H9 (cell line): ENCODE results near the gene ERF. TPM values are rescaled to one million over a fixed set of nuclear protein-coding genes. Genes with fewer than 3 reads are reported as not detected.

Experiments used
- DNase-seq: peaks from one replicate; pipeline ENCODE4 v3.0.0-alpha.2; 2017
- H2AFZ ChIP-seq: one replicate; pipeline ENCODE4 v1.6.1; 2013; ENCODE audit warnings: mild to moderate bottlenecking, low read length, control low read depth, moderate library complexity
- H2AK5ac ChIP-seq: 2 replicates; pipeline ENCODE4 v1.6.1; 2013; ENCODE audit warnings: low read length, control low read depth, mixed read lengths; ENCODE audit not compliant: insufficient read length
- H2BK120ac ChIP-seq: one replicate; pipeline ENCODE4 v1.6.1; 2013; ENCODE audit warnings: low read depth, mild to moderate bottlenecking, low read length, control low read depth, inconsistent platforms; ENCODE audit not compliant: poor library complexity, severe bottlenecking
- H2BK12ac ChIP-seq: 2 replicates; pipeline ENCODE4 v1.6.1; 2013; ENCODE audit warnings: low read length, control low read depth, mixed read lengths, low read depth; ENCODE audit not compliant: insufficient read length
- H2BK15ac ChIP-seq: 2 replicates; pipeline ENCODE4 v1.6.1; 2013; ENCODE audit warnings: low read depth, low read length, control low read depth
- H2BK20ac ChIP-seq: one replicate; pipeline ENCODE4 v1.6.1; 2013; ENCODE audit warnings: low read depth, mild to moderate bottlenecking, low read length, control low read depth, inconsistent platforms; ENCODE audit not compliant: poor library complexity, severe bottlenecking
- H2BK5ac ChIP-seq: 2 replicates; pipeline ENCODE4 v1.6.1; 2013; ENCODE audit warnings: low read length, control low read depth, mixed read lengths; ENCODE audit not compliant: insufficient read length
- H3K14ac ChIP-seq: 2 replicates; pipeline ENCODE4 v1.6.1; 2013; ENCODE audit warnings: low read length, control low read depth; ENCODE audit not compliant: insufficient read depth
- H3K18ac ChIP-seq: 2 replicates; pipeline ENCODE4 v1.6.1; 2013; ENCODE audit warnings: low read depth, mild to moderate bottlenecking, mixed read lengths, low read length, control low read depth; ENCODE audit not compliant: insufficient read length
- H3K23ac ChIP-seq: 2 replicates; pipeline ENCODE4 v1.6.1; 2013; ENCODE audit warnings: low read length, control low read depth, mixed read lengths, low read depth; ENCODE audit not compliant: insufficient read length
- H3K23me2 ChIP-seq: 2 replicates; pipeline ENCODE4 v1.6.1; 2013; ENCODE audit warnings: low read depth, mild to moderate bottlenecking, mixed read lengths, low read length, control low read depth; ENCODE audit not compliant: insufficient read length, poor library complexity, severe bottlenecking
- H3K27ac ChIP-seq: 2 replicates; pipeline ENCODE4 v1.5.1; 2013; ENCODE audit warnings: low read length, control low read depth, mixed read lengths, low read depth; ENCODE audit not compliant: insufficient read length
- H3K27me3 ChIP-seq: 2 replicates; pipeline ENCODE4 v1.6.1; 2013; ENCODE audit warnings: low read length, control low read depth, inconsistent platforms; ENCODE audit not compliant: insufficient read depth
- H3K4ac ChIP-seq: 2 replicates; pipeline ENCODE4 v1.6.1; 2013; ENCODE audit warnings: low read depth, mild to moderate bottlenecking, control low read depth, inconsistent platforms, low read length, moderate library complexity
- H3K4me1 ChIP-seq: 2 replicates; pipeline ENCODE4 v1.6.1; 2013; ENCODE audit warnings: low read length, control low read depth, inconsistent platforms; ENCODE audit not compliant: insufficient read depth
- H3K4me2 ChIP-seq: 2 replicates; pipeline ENCODE4 v1.6.1; 2013; ENCODE audit warnings: low read length, control low read depth, mixed read lengths; ENCODE audit not compliant: insufficient read length, insufficient read depth
- H3K56ac ChIP-seq: 2 replicates; pipeline ENCODE4 v1.6.1; 2013; ENCODE audit warnings: low read depth, mild to moderate bottlenecking, mixed read lengths, low read length, control low read depth; ENCODE audit not compliant: insufficient read length
- H3K79me1 ChIP-seq: 2 replicates; pipeline ENCODE4 v1.6.1; 2013; ENCODE audit warnings: low read depth, mild to moderate bottlenecking, moderate library complexity, low read length, control low read depth, inconsistent platforms; ENCODE audit not compliant: insufficient read depth, poor library complexity, severe bottlenecking
- H3K79me2 ChIP-seq: 2 replicates; pipeline ENCODE4 v1.6.1; 2013; ENCODE audit warnings: low read length, control low read depth, inconsistent platforms; ENCODE audit not compliant: insufficient read depth
- H3K9ac ChIP-seq: 2 replicates; pipeline ENCODE4 v1.6.1; 2013; ENCODE audit warnings: low read length, control low read depth, mixed read lengths; ENCODE audit not compliant: insufficient read length; ENCODE audit errors: extremely low read depth
- H3K9me3 ChIP-seq: one replicate; pipeline ENCODE4 v1.6.1; 2013; ENCODE audit warnings: low read depth, low read length, inconsistent platforms; ENCODE audit not compliant: control insufficient read depth
- H3T11ph ChIP-seq: one replicate; pipeline ENCODE4 v1.6.1; 2013; ENCODE audit warnings: mild to moderate bottlenecking, low read length, control low read depth, inconsistent platforms
- H4K20me1 ChIP-seq: one replicate; pipeline ENCODE4 v1.6.1; 2013; ENCODE audit not compliant: control insufficient read depth, insufficient read length, insufficient read depth
- H4K5ac ChIP-seq: 2 replicates; pipeline ENCODE4 v1.6.1; 2013; ENCODE audit warnings: low read depth, mild to moderate bottlenecking, mixed read lengths, low read length, control low read depth; ENCODE audit not compliant: insufficient read length
- H4K8ac ChIP-seq: replicated peaks from 2 replicates; pipeline ENCODE4 v1.6.1; 2013; ENCODE audit warnings: low read length, control low read depth, mixed read lengths, low read depth; ENCODE audit not compliant: insufficient read length
- H4K91ac ChIP-seq: 2 replicates; pipeline ENCODE4 v1.6.1; 2013; ENCODE audit warnings: low read depth, mild to moderate bottlenecking, moderate library complexity, mixed read lengths, low read length, control low read depth; ENCODE audit not compliant: insufficient read length
- H3K27ac Mint-ChIP-seq, 3 experiments: 2 replicates in 2 of 3; 3 replicates in 1 of 3; pipeline ENCODE4 v1.8.0; 2020 to 2021; ENCODE audit warnings: mixed read lengths in 3 of 3, mild to moderate bottlenecking in 1 of 3, moderate library complexity in 1 of 3
- H3K27me3 Mint-ChIP-seq: 2 replicates; pipeline ENCODE4 v1.8.0; 2021; ENCODE audit warnings: low read depth, mild to moderate bottlenecking, moderate library complexity, mixed read lengths
- H3K36me3 Mint-ChIP-seq, 3 experiments: 2 replicates in 2 of 3; 3 replicates in 1 of 3; pipeline ENCODE4 v1.8.0; 2020 to 2021; ENCODE audit warnings: low read depth in 3 of 3, mixed read lengths in 3 of 3; ENCODE audit not compliant: insufficient read depth in 1 of 3
- H3K4me1 Mint-ChIP-seq, 2 experiments: 2 replicates each; pipeline ENCODE4 v1.8.0; 2020; ENCODE audit warnings: mixed read lengths in 2 of 2
- H3K4me3 Mint-ChIP-seq, 2 experiments: 2 replicates in 1 of 2; 3 replicates in 1 of 2; pipeline ENCODE4 v1.8.0; 2020 to 2021; ENCODE audit warnings: mild to moderate bottlenecking in 2 of 2, mixed read lengths in 2 of 2, moderate library complexity in 1 of 2
- H3K9me3 Mint-ChIP-seq, 2 experiments: 2 replicates in 1 of 2; 3 replicates in 1 of 2; pipeline ENCODE4 v1.8.0; 2020; ENCODE audit warnings: mild to moderate bottlenecking in 2 of 2, mixed read lengths in 2 of 2, moderate library complexity in 1 of 2
- WGBS: extraction: QIAGEN DNeasy Blood & Tissue Kit; methylation state at CpG from one replicate; pipeline ENCODE4 v1.1.7; 2013; ENCODE audit warnings: missing lambda C conversion rate, low lambda C conversion rate, mixed read lengths; ENCODE audit not compliant: insufficient read length; ENCODE audit errors: extremely low coverage; 5-methylcytosine and 5-hydroxymethylcytosine counted together
- total RNA-seq: library from RNA; stranded (reverse); gene quantifications from 2 replicates; pipeline ENCODE4 v1.2.1, GENCODE V29; 2021
- TF ChIP-seq, protein P1 (sequence below): fragments of 200-600 bp; sonication (generic); conservative IDR thresholded peaks from 3 replicates; pipeline ENCODE4 v1.8.0; 2021; ENCODE audit warnings: antibody characterized with exemption, mild to moderate bottlenecking

Gene ERF
- total RNA-seq, 1 experiment from 2014 or later: 126 TPM

DNA sequence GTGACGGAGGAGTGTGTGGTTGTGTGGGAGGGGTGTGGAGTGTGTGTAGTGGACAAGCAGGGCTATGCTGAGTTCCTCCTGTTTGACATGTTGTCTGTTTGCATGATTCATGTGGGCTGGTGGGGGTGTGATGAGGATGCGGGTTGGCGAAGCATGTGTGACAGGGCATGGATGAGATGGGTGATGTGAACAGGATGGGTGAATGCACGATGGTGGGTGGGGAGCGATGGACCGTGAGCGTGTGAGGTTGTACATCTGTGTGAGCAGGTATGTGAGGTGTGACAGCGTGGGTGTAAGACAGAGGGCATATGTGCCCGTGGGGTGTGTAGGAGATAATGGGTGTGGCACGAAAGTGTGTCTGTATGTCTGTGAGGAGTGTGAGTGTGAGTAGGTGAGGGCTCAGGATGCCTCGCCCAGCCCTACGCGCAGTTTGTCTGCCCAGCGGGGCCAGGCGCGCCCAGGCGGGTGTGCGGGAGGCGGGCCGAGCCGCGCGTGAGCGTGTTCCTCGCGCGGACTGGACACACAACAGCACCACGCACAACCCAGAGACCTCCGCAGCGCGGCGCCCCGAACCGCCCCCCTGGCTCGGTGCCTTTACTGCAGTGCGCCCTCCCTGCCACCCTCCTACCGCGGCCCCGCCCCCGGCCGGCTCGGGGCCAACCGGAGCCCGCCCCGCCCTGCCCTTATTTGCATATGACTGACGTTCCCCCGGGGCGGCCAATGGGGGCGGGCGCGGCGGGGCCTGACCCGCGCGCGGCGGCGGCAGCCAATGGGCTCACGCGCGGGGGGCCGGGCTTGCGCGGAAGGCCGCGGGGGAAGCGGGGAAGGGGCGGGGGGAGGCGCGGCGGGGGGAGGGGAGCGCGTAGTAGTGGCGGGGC is 28.5 kb upstream of the ERF start:
- H3K4me1 ChIP-seq: peaks cover 8% of the 10 kb centered on the region; the same call in 1 of the 2 replicates
- no peak overlapping the region for H2AFZ ChIP-seq
- H3K36me3 Mint-ChIP-seq: peaks cover 10 to 19% (median 18%) of the 10 kb centered on the region in 3 experiments
- no peak overlapping the region for H3K4ac ChIP-seq
- no peak overlapping the region for H2BK120ac ChIP-seq
- H3K23me2 ChIP-seq: peaks cover 19% of the 10 kb centered on the region
- peak; percentile 93 for DNase-seq
- no peaks in the 10 kb centered on the region; the same call in 1 of the 2 replicates for H3K27me3 Mint-ChIP-seq
- H3T11ph ChIP-seq: no peak overlapping the region
- H3K27ac ChIP-seq: no peak overlapping the region
- peaks cover 37 to 45% of the 10 kb centered on the region in 2 experiments for H3K4me1 Mint-ChIP-seq
- no peaks in the 10 kb centered on the region for H3K9me3 ChIP-seq
- H4K8ac ChIP-seq: no peak overlapping the region
- no peak overlapping the region for H4K5ac ChIP-seq
- peak overlapping the region; percentile 76 for H3K4me2 ChIP-seq
- no peak overlapping the region for H2BK5ac ChIP-seq
- no peak overlapping the region; the same call in 1 of the 2 replicates for H3K14ac ChIP-seq
- no peak overlapping the region for H2BK15ac ChIP-seq
- peaks cover 11% of the 10 kb centered on the region for H3K79me1 ChIP-seq
- no peaks in the 10 kb centered on the region for H3K27me3 ChIP-seq
- H3K9ac ChIP-seq: peak overlapping the region; percentile 30
- H3K56ac ChIP-seq: no peak overlapping the region
- H2BK12ac ChIP-seq: no peak overlapping the region
- peak overlapping the region; percentile 35 for H3K18ac ChIP-seq
- no peak overlapping the region for H3K23ac ChIP-seq
- H4K20me1 ChIP-seq: peaks cover 3% of the 10 kb centered on the region
- no peak overlapping the region for H3K27ac Mint-ChIP-seq
- no peak overlapping the region for H4K91ac ChIP-seq
- H3K4me3 Mint-ChIP-seq: no peak overlapping the region; a peak in 1 of 5 replicates
- H2BK20ac ChIP-seq: no peak overlapping the region
- H2AK5ac ChIP-seq: no peak overlapping the region
- 100% methylated on average over 1 of the region's 74 CpGs for WGBS
- TF ChIP-seq, protein P1, sequence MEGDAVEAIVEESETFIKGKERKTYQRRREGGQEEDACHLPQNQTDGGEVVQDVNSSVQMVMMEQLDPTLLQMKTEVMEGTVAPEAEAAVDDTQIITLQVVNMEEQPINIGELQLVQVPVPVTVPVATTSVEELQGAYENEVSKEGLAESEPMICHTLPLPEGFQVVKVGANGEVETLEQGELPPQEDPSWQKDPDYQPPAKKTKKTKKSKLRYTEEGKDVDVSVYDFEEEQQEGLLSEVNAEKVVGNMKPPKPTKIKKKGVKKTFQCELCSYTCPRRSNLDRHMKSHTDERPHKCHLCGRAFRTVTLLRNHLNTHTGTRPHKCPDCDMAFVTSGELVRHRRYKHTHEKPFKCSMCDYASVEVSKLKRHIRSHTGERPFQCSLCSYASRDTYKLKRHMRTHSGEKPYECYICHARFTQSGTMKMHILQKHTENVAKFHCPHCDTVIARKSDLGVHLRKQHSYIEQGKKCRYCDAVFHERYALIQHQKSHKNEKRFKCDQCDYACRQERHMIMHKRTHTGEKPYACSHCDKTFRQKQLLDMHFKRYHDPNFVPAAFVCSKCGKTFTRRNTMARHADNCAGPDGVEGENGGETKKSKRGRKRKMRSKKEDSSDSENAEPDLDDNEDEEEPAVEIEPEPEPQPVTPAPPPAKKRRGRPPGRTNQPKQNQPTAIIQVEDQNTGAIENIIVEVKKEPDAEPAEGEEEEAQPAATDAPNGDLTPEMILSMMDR: no peak
- no peaks in the 10 kb centered on the region; a peak in 2 of 5 replicates for H3K9me3 Mint-ChIP-seq
- peaks cover 3% of the 10 kb centered on the region; the same call in 1 of the 2 replicates for H3K79me2 ChIP-seq
